Erythroblast (primary cell): ENCODE results near the gene SIK2.
"Not testable (repeated sequence)": the region's sequence is repeated elsewhere in the genome, so short reads cannot be mapped to it uniquely, and the experiment has no call there.

Experiments
- DNase-seq, 2 experiments: peaks; one replicate each; lab custom pipeline; 2025; lab: John Stamatoyannopoulos, UW
- GATA1 ChIP-seq: IDR thresholded peaks from 2 replicates; pipeline ENCODE4 v1.6.1; 2011; ENCODE audit warnings: low read depth, mild to moderate bottlenecking, control low read depth, low read length, moderate library complexity
- POLR2A ChIP-seq: IDR thresholded peaks from 2 replicates; pipeline ENCODE4 v1.6.1; 2011; ENCODE audit warnings: mild to moderate bottlenecking, low read length

The SIK2 gene

GRCh38 chr11:111697933-111698371, 95.7 kb downstream of the SIK2 start:
- peak in 1 of 2 experiments; percentile 28 for DNase-seq
- TF ChIP-seq POLR2A: no peak
- no peak for TF ChIP-seq GATA1

GRCh38 chr11:111698852-111699559, 96.8 kb downstream of the SIK2 start:
- no peak for TF ChIP-seq GATA1
- TF ChIP-seq POLR2A: peak; percentile 93
- DNase-seq: peak; percentile 89 to 92

- peak; percentile 51 to 61 for DNase-seq
- TF ChIP-seq POLR2A (no peak), GATA1 (no peak)
Observed at GRCh38 chr11:111699579-111700156, 97.4 kb downstream of the SIK2 start.

GRCh38 chr11:111700162-111700561, 97.9 kb downstream of the SIK2 start:
- peak in 1 of 2 experiments; percentile 27 for DNase-seq
- TF ChIP-seq POLR2A (no peak), GATA1 (no peak)

- TF ChIP-seq POLR2A (no peak), GATA1 (no peak)
Observed at GRCh38 chr11:111702623-111703022, 100.4 kb downstream of the SIK2 start.

DNA sequence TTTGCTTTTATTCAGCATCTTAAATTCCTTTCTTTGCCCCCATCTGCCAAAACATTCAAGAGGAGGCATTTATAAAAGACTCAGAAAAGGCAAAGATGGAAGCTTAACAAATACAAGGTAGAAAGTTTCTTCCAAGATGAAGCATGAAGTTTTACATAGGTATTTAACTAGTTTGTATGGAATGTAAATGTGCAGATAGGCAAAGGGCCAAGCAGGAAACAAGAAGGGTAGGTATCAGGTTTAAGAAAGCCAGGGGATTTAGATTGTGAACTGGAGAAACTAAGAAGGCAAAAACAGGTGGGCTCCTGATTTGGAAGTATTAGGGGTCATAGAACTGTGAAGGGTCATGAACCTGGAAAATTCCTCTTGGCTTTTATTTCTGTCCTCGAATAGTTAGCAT, 101.3 kb downstream of the SIK2 start:
- no peak for TF ChIP-seq GATA1
- TF ChIP-seq POLR2A: no peak

More at GRCh38 chr11:111702623-111703022, 100.4 kb downstream of the SIK2 start:
- DNase-seq: no peak

GRCh38 chr11:111707039-111707690, 104.9 kb downstream of the SIK2 start:
- TF ChIP-seq GATA1 (no peak), POLR2A (no peak)
- no peak for DNase-seq

More for the DNA sequence above, 101.3 kb downstream of the SIK2 start:
- DNase-seq: no peak

DNA sequence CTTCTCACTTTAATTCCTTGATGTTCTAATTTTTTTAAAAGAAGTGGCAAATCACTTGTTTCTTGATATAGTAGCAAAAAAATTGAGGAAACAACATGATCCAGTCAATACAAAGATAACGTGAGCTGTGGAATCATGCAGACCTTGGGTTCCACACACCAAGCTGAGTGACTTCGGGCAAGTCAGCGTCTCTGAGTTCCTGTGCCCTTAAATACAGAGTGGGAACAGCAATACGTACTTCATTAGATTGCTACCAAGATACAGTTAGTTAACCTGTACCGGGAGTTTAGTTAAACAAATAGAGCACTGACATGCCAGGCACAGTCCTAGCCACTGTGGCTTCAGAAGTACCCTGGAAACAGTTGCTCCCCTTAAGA, 105.4 kb downstream of the SIK2 start:
- no peak for DNase-seq
- TF ChIP-seq GATA1 (no peak), POLR2A (no peak)

- no peak for DNase-seq
- TF ChIP-seq GATA1 (no peak), POLR2A (no peak)
Observed at GRCh38 chr11:111714522-111714921, 112.3 kb downstream of the SIK2 start.

- DNase-seq: no peak
- TF ChIP-seq GATA1: no peak
- no peak for TF ChIP-seq POLR2A
Observed at GRCh38 chr11:111715142-111715816, 113.0 kb downstream of the SIK2 start.

- not testable (repeated sequence) for DNase-seq
Observed at GRCh38 chr11:111717660-111718059, 115.4 kb downstream of the SIK2 start.

- TF ChIP-seq GATA1 (no peak), POLR2A (no peak)
- DNase-seq: no peak
Observed at GRCh38 chr11:111718436-111718835, 116.2 kb downstream of the SIK2 start.

- no peak for DNase-seq
- TF ChIP-seq POLR2A (no peak), GATA1 (no peak)
Observed at GRCh38 chr11:111718859-111719258, 116.6 kb downstream of the SIK2 start.

GRCh38 chr11:111719379-111719778, 117.1 kb downstream of the SIK2 start:
- no peak for TF ChIP-seq POLR2A
- no peak for TF ChIP-seq GATA1
- DNase-seq: no peak
